HG02763 (cell line): ENCODE data around the gene KLK7.
"Not testable (repeated sequence)": the region's sequence is repeated elsewhere in the genome, so short reads cannot be mapped to it uniquely, and the experiment has no call there.

Experiments used
- ATAC-seq: cut with Tn5 transposase; IDR thresholded peaks from one replicate; pipeline ENCODE4 v1.9.1; 2021; ENCODE audit warnings: mild to moderate bottlenecking, moderate library complexity; ENCODE audit not compliant: unreplicated experiment

The KLK7 gene

GRCh38 chr19:50978772-50979390, 4.8 kb downstream of the KLK7 start:
- ATAC-seq, result no peak

DNA sequence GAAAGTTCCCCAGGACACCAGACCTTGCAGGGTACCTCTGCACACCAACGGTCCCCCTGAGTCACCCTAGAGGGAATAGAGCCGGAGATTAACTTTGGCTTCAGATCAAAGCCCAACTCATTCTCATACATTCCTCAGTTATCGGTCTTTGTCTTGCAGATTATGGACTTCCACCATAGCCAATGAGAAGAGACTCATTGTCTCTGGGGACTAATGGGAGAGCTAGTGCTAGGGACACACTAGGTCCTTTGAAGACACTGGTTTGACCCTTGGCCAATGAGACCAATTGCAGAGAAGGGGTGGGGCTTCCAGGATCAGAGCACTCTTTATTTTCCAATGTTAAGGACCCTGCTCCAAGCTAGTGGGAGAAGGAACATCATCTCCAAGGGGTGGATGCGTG, 6.1 kb downstream of the KLK7 start:
- ATAC-seq, result no peak

DNA sequence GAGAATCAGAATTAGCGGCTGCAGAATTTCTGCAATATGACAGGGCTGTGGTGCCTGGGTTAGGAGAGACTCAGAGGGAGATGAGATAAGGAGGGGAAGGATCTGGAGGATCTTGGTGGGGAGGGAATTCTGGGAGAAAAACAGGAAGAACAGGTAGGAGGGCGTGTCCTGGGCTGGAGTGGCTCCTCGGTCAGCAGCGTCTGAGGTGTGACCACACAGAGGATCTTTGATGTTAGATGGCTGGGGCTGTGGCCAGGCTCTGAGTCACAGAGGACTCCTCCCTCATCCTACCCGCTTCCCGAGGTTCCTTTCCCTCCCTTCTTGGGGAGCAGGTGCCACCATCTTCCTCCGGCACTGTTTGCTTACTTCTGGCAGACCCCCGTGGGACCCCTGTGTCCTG, 8.0 kb downstream of the KLK7 start:
- no peak for ATAC-seq

- no peak for ATAC-seq
Observed at GRCh38 chr19:50974702-50975556, 8.8 kb downstream of the KLK7 start.

DNA sequence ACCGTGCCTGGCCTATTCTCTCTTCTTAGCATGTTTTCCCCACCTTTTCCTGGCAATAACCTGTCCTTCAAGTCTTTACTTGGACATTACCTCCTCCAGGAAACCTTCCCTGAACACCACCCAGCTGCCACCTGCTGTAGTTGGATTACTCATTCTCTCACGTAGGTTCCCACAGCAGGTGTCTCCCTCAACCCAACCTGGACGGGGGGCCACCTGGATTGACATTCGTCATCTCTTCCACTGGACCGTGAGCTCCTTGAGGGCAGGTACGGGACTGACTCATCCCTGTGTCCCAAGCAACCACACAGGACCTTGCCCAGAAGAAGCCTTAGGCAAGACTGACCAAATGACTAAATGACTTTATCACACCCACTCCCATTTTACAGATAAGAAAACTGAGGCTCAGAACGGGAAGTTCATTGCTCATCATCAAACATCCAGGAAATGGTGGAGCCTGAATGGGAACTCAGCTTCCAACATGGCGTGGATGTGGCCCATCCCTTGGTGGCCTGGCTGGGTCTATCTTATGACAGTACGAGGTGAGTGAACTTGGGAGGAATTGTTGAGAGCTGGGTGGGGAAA, 10.8 kb downstream of the KLK7 start:
- no peak for ATAC-seq

- not testable (repeated sequence) for ATAC-seq
Observed at GRCh38 chr19:50969810-50970209, 13.9 kb downstream of the KLK7 start.

DNA sequence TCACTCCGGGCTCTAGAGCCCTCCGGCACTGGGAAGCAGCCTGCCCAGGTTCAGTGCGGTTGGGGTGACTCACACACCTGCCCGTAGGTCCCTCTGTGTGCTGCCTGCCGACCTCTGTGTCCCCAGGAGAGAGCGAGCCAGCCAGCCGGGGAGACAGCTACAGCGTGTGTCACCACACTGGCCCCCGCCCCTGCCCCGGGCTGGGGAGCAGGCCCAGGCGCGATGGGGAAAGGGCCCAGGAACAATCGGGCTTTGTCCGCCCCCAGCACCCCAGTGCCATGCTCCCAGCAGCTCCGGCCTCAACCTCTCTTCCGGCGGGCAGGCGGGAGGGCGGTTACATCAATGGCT, 14.3 kb downstream of the KLK7 start, which contains the start of gene KLK6:
Gene KLK6 (minus strand): TSS at position 179 of the 348 bp plus-strand sequence. CDS start 1,487 bp downstream, outside the sequence.
- no peak for ATAC-seq

DNA sequence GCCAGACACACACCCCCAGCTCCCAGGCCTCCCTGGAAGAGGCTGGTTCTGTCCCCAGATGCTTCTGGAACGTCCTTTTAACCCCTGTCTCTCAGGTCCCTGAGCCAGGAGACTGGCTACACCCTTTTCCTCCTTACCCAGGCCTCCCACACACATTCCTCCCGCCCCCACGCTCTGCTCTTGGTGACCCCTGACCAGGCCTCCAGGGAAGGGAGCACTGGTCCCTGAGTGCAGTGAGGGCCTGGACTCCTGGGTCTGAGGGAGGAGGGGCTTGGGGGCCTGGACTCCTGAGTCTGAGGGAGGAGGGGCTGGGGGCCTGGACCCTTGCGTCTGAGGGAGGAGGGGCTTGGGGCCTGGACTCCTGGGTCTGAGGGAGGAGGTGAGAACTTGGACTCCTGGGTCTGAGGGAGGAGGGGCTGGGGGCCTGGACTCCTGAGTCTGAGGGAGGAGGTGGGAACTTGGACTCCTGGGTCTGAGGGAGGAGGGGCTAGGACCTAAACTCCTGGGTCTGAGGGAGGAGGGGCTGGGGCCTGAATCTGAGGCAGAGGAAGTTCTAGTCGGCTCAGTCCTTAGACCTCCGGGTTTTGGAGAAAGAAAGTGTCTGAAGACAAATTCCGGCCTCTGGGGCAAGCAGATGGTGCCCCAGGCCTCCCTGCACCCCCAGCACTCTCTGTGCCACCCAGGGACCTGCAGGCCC, 14.9 kb downstream of the KLK7 start:
- ATAC-seq, result no peak

GRCh38 chr19:50967929-50968715, 15.6 kb downstream of the KLK7 start:
- no peak for ATAC-seq

DNA sequence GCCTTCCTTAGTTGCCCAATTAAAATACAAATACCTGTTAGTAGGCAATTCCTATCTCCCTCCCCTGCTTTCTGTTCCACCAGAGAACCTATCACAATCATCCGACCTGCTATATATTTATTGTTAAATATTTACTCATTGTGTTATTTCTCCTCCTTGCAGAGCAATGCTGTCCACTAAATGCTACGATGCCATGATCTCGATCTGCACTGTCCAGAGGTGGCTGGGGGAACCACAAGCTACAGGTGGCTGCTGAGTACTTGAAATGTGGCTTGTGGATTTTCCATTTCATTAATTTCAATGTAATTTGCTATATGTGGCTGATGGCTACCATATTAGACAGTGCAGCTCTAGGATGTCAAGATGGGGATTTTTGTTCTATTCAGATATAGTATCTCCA, 19.5 kb downstream of the KLK7 start:
- no peak for ATAC-seq

GRCh38 chr19:50963381-50963780, 20.3 kb downstream of the KLK7 start:
- ATAC-seq, result no peak

- ATAC-seq, result no peak
Observed at GRCh38 chr19:50962245-50962644, 21.5 kb downstream of the KLK7 start.

- ATAC-seq, result no peak
Observed at GRCh38 chr19:50959731-50960500, 23.8 kb downstream of the KLK7 start.

DNA sequence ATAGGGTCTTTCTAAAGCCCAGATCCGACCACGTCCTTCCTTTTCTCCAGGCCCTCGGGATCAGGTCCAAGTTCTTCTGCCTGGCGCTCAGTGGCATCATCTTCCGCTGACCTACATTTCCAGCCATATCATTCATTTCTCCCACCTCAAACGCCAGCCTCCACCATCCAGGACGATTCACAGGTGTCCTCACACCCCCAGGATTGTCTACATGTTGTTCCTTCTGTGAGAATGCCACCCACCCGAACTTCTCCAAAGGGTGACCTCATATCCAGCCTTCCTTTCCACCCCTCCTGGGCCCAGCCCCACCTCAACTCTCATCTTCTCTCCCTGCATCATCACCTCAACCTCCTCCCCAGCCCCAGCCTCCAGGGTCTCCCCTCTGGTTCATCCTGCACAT, 26.1 kb downstream of the KLK7 start:
- ATAC-seq, result no peak

GRCh38 chr19:50952910-50953309, 30.8 kb downstream of the KLK7 start, which contains the start of gene KLK5:
Gene KLK5, minus strand, starts transcription at chr19:50953038. Its CDS starts 381 bp downstream, at chr19:50952657.
- no peak for ATAC-seq

GRCh38 chr19:50949861-50950260, 33.9 kb downstream of the KLK7 start:
- ATAC-seq, result no peak

DNA sequence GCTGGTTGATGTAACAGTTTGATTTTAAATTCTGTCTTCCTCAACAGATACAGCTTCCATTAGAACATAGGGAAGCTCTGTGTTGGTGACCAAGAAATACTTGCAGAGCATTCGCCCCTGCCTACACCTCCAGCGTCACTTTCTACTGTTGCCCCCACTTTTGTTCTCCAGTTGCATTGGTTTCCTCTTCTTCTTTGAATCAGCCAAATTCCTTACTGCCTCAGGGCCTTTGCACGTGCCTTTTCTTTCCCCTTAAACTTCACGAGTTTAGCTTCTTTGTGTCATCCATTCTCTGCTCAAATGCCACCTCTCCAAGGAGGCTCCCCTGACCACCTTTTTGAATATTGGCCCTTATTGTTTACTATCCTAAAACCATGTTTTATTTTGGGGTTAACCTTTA, 36.6 kb downstream of the KLK7 start:
- no peak for ATAC-seq

- ATAC-seq, result no peak
Observed at GRCh38 chr19:50944795-50945194, 38.9 kb downstream of the KLK7 start.

DNA sequence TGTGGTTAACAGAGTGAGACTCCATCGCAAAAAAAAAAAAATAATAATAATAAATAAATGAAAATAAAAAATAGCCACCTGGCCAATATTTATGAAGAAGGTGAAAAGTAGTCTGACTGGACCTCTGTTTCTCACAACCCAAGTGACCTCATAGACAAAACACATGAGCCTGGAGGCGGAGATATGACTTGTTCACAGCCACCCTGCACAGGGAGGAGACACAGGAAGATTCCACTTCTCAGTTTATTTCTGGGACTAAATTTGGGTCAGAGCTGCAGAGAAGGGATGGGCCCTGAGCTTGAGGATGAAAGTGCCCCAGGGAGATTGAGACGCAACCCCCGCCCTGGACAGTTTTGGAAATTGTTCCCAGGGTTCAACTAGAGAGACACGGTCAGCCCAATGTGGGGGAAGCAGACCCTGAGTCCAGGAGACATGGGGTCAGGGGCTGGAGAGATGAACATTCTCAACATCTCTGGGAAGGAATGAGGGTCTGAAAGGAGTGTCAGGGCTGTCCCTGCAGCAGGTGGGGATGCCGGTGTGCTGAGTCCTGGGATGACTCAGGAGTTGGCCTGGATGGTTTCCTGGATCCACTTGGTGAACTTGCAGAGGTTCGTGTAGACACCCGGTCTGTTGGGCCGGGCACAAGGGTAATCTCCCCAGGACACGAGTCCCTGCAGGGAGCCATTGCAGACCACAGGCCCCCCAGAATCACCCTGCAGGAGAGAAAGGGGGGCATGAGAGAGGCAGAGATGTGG, 40.5 kb downstream of the KLK7 start:
- ATAC-seq, result no peak
